GM08714 (cell line): ENCODE results near the gene B3GNT5.

Experiments
- H3K4me3 ChIP-seq: fragments of 200-500 bp; sonication (Bioruptor generic); 2 replicates; pipeline ENCODE4 v1.5.1; 2014; ENCODE audit warnings: mild to moderate bottlenecking, low read length, inconsistent platforms
- ZNF274 ChIP-seq: IDR thresholded peaks from 2 replicates; pipeline ENCODE4 v1.6.1; 2012; ENCODE audit warnings: mild to moderate bottlenecking, low read depth, low read length

Gene B3GNT5

GRCh38 chr3:183306798-183307671 lies 54.0 kb downstream of the B3GNT5 start:
- no peak overlapping the region for H3K4me3 ChIP-seq
- TF ChIP-seq ZNF274: no peak; the same call in 1 of the 2 replicates

DNA sequence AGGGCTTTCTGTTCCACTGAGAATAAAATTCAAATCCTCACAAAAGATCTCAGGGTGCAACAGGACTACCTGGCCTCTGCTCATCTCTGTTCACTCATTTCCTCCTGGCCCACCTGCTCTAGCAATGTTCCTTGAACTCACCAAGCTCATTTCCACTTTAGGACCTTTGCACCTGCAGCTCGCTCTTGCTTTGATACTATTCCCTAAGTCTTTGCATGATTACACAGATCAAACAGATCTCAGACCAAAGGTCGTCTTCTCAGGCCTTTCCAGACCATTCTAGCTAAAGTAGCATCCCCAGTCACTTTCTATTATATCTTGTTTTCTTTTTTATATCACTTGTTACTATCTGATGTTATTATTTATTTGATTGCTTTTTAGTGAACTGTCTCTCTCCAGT lies 54.7 kb downstream of the B3GNT5 start:
- H3K4me3 ChIP-seq: no peak overlapping the region

GRCh38 chr3:183308751-183309150 lies 55.7 kb downstream of the B3GNT5 start:
- TF ChIP-seq ZNF274: no peak
- no peak overlapping the region for H3K4me3 ChIP-seq

More for the DNA sequence above, 54.7 kb downstream of the B3GNT5 start:
- TF ChIP-seq ZNF274: no peak

DNA sequence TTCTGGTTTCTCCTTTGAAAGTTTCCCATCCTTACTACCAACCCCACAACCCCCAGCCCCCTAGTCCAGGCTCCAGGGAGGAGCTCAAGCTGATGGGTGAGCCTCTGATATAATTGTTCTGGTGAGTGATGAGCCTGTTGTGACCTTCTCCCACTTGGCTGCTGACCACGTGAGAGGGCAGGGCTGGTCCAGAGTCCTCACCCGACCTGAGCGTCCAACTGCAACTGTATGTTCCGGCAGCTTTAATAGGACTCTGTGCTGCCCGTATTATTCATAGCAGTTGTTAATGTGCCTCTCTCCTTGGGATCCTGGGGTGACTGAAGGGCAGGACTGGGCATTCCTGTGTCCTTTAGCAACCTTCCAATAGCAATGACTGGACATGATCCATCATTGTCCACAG lies 56.2 kb downstream of the B3GNT5 start:
- H3K4me3 ChIP-seq: no peak overlapping the region
- no peak for TF ChIP-seq ZNF274

DNA sequence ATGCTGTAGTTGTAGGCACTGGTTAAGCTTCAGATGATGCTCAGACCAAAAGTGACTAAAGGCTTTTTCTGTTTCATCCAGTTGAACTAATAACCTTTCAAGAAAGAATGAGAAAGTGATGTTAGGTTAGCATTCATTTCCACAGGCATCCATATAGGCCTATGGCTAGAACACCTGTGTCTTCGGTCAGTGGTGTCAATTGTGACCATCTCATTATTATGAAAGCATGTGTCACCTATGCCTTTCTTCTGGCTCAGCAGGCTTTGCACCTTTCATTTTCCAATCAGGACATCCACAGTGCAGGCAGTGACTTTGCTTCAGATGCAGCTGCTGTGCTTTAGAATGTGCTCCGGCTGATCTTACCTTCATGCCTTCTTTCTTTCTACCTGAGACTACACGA lies 57.9 kb downstream of the B3GNT5 start:
- H3K4me3 ChIP-seq: no peak overlapping the region
- no peak for TF ChIP-seq ZNF274

DNA sequence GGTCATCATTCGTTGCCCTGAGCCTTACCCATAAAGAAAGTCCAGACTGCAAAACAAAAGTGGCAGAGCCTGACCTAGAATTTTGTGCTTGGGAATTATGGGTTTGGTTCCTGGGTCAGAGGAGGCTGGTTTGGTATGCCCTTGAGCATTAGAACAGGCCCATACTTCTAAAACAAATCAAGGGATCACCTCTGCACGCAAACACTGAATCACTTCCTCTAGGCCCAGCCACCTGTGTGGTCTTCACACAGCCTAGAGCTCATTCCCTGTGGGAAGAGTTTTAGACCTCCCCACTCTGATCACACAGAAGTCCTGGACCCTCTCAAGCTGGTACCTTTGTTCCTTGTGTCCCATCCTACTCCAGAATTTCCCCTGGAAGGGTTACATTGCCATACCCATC lies 59.4 kb downstream of the B3GNT5 start:
- no peak for TF ChIP-seq ZNF274

GRCh38 chr3:183313351-183313750 lies 60.3 kb downstream of the B3GNT5 start:
- H3K4me3 ChIP-seq: no peak overlapping the region
- no peak for TF ChIP-seq ZNF274

More for the DNA sequence above, 59.4 kb downstream of the B3GNT5 start:
- H3K4me3 ChIP-seq: no peak overlapping the region

DNA sequence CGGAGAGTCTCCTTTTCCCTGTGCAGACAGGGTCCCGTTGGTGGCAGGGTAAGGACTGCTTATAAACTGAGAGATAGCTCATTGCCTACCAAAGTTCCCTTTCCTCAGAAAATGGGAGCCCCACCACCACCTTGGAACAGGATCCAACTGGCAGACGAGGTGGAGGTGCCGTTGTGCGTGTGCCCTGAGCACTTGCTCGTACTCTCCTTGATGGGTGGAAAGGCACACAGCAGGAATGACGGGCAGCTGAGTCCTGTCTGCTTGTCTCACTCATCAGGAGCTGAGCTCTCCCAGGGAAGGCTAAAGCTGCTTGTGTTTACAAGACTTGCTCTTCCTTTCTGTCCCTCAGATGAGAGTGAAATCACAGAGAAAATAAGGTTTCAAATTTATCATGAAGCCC lies 60.7 kb downstream of the B3GNT5 start:
- no peak for TF ChIP-seq ZNF274
- H3K4me3 ChIP-seq: no peak overlapping the region

DNA sequence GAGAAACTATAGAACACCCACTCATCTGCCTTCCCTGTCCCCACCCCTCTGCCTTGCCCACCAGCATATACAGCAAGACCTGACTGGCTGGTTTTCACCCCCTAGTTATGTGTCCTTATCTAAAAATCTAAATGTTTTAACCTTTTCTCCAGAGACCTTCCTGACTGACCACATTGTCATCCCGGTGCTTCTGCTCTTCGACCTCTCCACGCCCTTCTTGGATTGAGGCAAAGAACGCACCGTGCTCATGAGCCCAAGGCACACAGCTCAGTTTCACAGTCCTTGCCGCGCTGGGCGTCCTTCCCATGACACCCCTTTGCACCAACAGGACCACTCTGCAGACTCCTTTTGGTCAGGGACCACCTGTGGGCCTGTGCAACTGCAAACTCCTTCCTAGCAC lies 62.7 kb downstream of the B3GNT5 start:
- H3K4me3 ChIP-seq: no peak overlapping the region
- TF ChIP-seq ZNF274: no peak

- TF ChIP-seq ZNF274: no peak
- no peak overlapping the region for H3K4me3 ChIP-seq
Measured at GRCh38 chr3:183317271-183317670, 64.2 kb downstream of the B3GNT5 start.

DNA sequence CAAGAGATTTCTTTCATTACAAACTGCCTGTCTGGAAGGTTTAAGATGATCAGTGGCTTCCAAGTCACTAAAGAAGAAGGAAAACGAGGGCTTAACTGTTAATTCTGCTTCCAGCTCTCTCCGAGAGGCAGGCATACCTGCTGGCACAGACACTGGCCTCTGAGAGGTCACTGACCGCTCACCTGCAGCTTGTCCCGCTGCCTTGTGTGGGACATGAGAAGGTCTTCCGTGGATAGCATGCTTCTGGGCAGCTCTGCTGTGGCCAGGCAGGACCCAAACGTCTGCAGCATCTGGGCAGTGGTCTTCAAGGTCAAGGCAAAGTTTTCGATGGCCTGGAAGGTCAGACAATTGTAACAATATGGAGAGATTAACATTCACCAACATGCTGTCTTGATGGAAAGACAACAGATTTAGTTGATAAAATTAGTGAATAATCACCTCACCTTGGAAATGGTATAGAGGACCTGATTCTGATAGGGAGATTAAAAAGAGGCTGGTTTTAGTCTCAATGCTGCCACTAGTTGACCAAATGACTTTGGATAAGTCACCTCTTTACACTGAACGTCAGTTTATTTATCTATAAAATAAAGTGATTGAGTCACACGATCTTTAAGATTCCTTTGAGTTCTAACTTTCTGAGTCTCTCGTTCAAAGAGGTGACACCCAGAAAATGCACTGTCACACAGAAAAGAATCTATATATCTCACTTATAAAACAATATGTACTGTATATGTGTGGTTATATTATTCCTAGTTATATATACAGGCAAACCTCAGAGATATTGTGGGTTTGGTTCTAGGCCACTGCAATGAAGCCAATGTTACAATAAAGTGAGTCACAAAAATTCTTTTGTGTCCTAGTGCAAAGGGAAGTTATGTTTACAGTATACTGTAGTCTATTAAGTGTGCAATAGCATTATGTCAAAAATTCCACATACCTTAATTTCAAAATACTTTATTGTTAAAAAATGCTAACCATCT lies 65.1 kb downstream of the B3GNT5 start:
- no peak for TF ChIP-seq ZNF274

GRCh38 chr3:183318877-183319276 lies 65.8 kb downstream of the B3GNT5 start:
- TF ChIP-seq ZNF274: no peak
- H3K4me3 ChIP-seq: no peak overlapping the region

More for the DNA sequence above, 65.1 kb downstream of the B3GNT5 start:
- H3K4me3 ChIP-seq: no peak overlapping the region

GRCh38 chr3:183319371-183319770 lies 66.3 kb downstream of the B3GNT5 start:
- no peak for TF ChIP-seq ZNF274
- H3K4me3 ChIP-seq: no peak overlapping the region
